PC-3 (cell line): Measurements from ENCODE around the gene COX11. TPM values are rescaled to one million over a fixed set of nuclear protein-coding genes. Genes with fewer than 3 reads are reported as not detected.

Source experiments
- ATAC-seq: fragments of 200-7000 bp; cut with Tn5 transposase; 2 replicates; pipeline ENCODE4 v1.9.1; 2020; ENCODE audit warnings: mild to moderate bottlenecking, moderate library complexity
- Bru-seq: library from RNA; stranded (reverse); fragments of 400-500 nt; gene quantifications from one replicate; lab custom pipeline; 2021; lab: Mats Ljungman, UMichigan
- BruChase-seq, 2 experiments: library from RNA; stranded (reverse); fragments of 400-500 nt; gene quantifications; one replicate each; lab custom pipeline; 2021; lab: Mats Ljungman, UMichigan
- BruUV-seq: library from RNA; stranded (reverse); fragments of 400-500 nt; replicated peaks from 2 replicates; lab custom pipeline; 2021; lab: Mats Ljungman, UMichigan
- CTCF ChIA-PET: fragments of 300-600 bp; sonication (Branson Sonifier 250); formaldehyde crosslinking; loops from one replicate; lab custom pipeline; 2022; ENCODE audit warnings: antibody characterized with exemption; lab: Charles Lee
- POLR2A ChIA-PET: fragments of 300-600 bp; sonication (Branson Sonifier 250); formaldehyde crosslinking; loops from one replicate; lab custom pipeline; 2022; ENCODE audit warnings: antibody characterized with exemption; ENCODE audit not compliant: unreplicated experiment; lab: Charles Lee
- DNase-seq: peaks from one replicate; pipeline ENCODE4 v3.0.0-alpha.2; 2015
- H2AFZ ChIP-seq: fragments of 300-600 bp; sonication (generic); 2 replicates; pipeline ENCODE4 v1.6.0; 2016; ENCODE audit warnings: antibody characterized with exemption, low read length
- H3F3A ChIP-seq: fragments of 300-600 bp; sonication (generic); one replicate; pipeline ENCODE4 v1.6.0; 2017; ENCODE audit warnings: antibody characterized with exemption, low read length, control low read depth, mild to moderate bottlenecking; ENCODE audit not compliant: unreplicated experiment
- H3K27ac ChIP-seq: fragments of 300-600 bp; sonication (generic); 2 replicates; pipeline ENCODE4 v1.5.1; 2016; ENCODE audit warnings: mild to moderate bottlenecking, low read length
- H3K27me3 ChIP-seq: fragments of 300-600 bp; sonication (generic); 2 replicates; pipeline ENCODE4 v1.6.1; 2016; ENCODE audit warnings: low read length, mixed read lengths
- H3K36me3 ChIP-seq: fragments of 300-600 bp; sonication (generic); 2 replicates; pipeline ENCODE4 v1.6.1; 2016; ENCODE audit warnings: low read depth, mixed run types, low read length, mixed read lengths
- H3K4me1 ChIP-seq: fragments of 300-600 bp; sonication (generic); 2 replicates; pipeline ENCODE4 v1.5.1; 2016; ENCODE audit warnings: low read length; ENCODE audit not compliant: insufficient read depth
- H3K4me2 ChIP-seq: fragments of 300-600 bp; sonication (generic); 2 replicates; pipeline ENCODE4 v1.6.0; 2016; ENCODE audit warnings: low read length
- H3K4me3 ChIP-seq: fragments of 300-600 bp; sonication (generic); 2 replicates; pipeline ENCODE4 v1.5.1; 2016; ENCODE audit warnings: mild to moderate bottlenecking, low read length, mixed read lengths
- H3K79me2 ChIP-seq: fragments of 300-600 bp; sonication (generic); 2 replicates; pipeline ENCODE4 v1.6.1; 2017; ENCODE audit warnings: low read length, mixed read lengths
- H3K9ac ChIP-seq: fragments of 300-600 bp; sonication (generic); 2 replicates; pipeline ENCODE4 v1.6.0; 2016; ENCODE audit warnings: mild to moderate bottlenecking, low read length
- H3K9me2 ChIP-seq: fragments of 300-600 bp; sonication (generic); replicated peaks from 2 replicates; pipeline ENCODE4 v1.6.1; 2016; ENCODE audit warnings: mixed run types, low read length, mixed read lengths
- H3K9me3 ChIP-seq: fragments of 300-600 bp; sonication (generic); 2 replicates; pipeline ENCODE4 v1.6.1; 2016; ENCODE audit warnings: low read length, mixed read lengths
- H4K20me1 ChIP-seq: fragments of 300-600 bp; sonication (generic); 2 replicates; pipeline ENCODE4 v1.6.1; 2016; ENCODE audit warnings: low read length, mixed read lengths
- EZH2 ChIP-seq: fragments of 300-600 bp; sonication (generic); IDR thresholded peaks from one replicate; pipeline ENCODE4 v1.6.1; 2017; ENCODE audit warnings: antibody characterized with exemption, mild to moderate bottlenecking, low read length; ENCODE audit not compliant: unreplicated experiment
- EZH2phosphoT487 ChIP-seq: fragments of 300-600 bp; sonication (generic); IDR thresholded peaks from 2 replicates; pipeline ENCODE4 v1.6.1; 2018; ENCODE audit warnings: mild to moderate bottlenecking, antibody characterized with exemption, low read length, borderline replicate concordance
- intact Hi-C: fragments of 100-400 bp; cut with micrococcal nuclease; formaldehyde crosslinking; loops from 2 replicates; pipeline ENCODE4 v1.9.0; 2023
- long read RNA-seq: library from polyadenylated mRNA; unstranded; transcript quantifications from one replicate; pipeline ENCODE4 v2.0.0, GENCODE V29; 2021; ENCODE audit not compliant: unreplicated experiment
- total RNA-seq: library from RNA; depleted of rRNA; stranded (reverse); fragments of >200 nt; gene quantifications from 2 replicates; pipeline ENCODE4 v1.2.3, GENCODE V29; 2014; rRNA removed
- TF ChIP-seq, protein P1 (sequence below): fragments of 300-600 bp; sonication (generic); conservative IDR thresholded peaks from 2 replicates; pipeline ENCODE4 v1.5.1; 2017; ENCODE audit warnings: antibody characterized with exemption, low read depth, mild to moderate bottlenecking, low read length

COX11 gene, protein sequence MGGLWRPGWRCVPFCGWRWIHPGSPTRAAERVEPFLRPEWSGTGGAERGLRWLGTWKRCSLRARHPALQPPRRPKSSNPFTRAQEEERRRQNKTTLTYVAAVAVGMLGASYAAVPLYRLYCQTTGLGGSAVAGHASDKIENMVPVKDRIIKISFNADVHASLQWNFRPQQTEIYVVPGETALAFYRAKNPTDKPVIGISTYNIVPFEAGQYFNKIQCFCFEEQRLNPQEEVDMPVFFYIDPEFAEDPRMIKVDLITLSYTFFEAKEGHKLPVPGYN
- total RNA-seq (246 and 270 TPM in 2 replicates), Bru-seq, nascent RNA (percentile 88 among the genes with signal in this experiment), BruChase-seq, experiment 1, labeled RNA remaining after a 6-hour chase (percentile 94 among the genes with signal in this experiment), BruChase-seq, experiment 2, labeled RNA remaining after a 2-hour chase (percentile 92 among the genes with signal in this experiment)
- long read RNA-seq, transcript COX11-201 (4 exons, 2,497 nt), result major isoform, 112 of 135 reads
- long read RNA-seq, transcript COX11-209 (5 exons, 2,663 nt), result minor isoform, 5 of 135 reads
- long read RNA-seq, transcript COX11-202 (3 exons, 1,108 nt), result minor isoform, 5 of 135 reads
- long read RNA-seq, partial matches to known transcripts, result 1 of 135 reads
- long read RNA-seq, other reads (novel, unspliced or antisense), result 7 of 135 reads

DNA sequence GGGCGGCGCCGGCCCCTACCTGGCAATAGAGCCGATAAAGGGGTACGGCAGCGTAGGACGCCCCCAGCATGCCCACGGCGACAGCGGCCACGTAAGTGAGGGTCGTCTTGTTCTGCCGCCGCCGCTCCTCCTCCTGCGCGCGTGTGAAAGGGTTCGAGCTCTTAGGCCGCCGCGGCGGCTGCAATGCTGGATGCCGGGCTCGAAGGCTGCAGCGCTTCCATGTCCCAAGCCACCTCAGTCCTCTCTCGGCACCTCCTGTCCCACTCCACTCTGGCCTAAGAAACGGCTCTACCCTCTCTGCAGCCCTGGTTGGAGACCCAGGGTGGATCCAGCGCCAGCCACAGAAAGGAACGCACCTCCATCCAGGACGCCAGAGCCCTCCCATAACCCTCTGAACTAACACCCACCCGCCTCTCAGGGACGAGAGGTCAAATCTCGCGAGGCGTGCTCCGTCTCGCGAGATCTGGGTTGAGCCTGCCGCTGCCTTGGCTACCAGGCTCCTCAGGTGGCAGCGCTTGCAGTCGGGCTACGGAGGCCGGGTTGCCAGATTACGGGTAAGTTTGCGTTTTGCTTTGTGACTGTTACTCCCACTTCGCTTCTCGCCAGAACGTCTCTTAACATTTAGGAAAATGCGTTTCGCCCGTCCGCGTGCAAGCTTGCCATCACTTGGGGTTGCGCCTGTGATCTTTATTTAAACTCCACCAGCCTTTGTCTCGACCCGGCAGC lies at the start of gene COX11, which contains the start of gene STXBP4:
Gene COX11, minus strand, starts transcription at position 393 of the 726 bp plus-strand sequence. Its CDS starts 8 bp downstream, at position 385.
Gene STXBP4, plus strand, starts transcription at position 504 of the 726 bp plus-strand sequence. CDS start 17,455 bp downstream, outside the sequence.
- intact Hi-C loops, result loop anchor here (1.0 to 2.0 kb wide), 2 partner anchors 34 to 67 kb away; no protein-coding TSS in a partner anchor
- H3K79me2 ChIP-seq, result peaks cover 82% of the 10 kb centered on the region
- POLR2A ChIA-PET, result interaction anchor here (0.5 kb wide), 1 partner anchor 400 kb away, joined by 3 read pairs; no protein-coding TSS in a partner anchor
- H3K27me3 ChIP-seq, result no peaks in the 10 kb centered on the region
- no peaks in the 10 kb centered on the region for H3F3A ChIP-seq
- peak within 1 kb of the TSS; percentile 91 for H3K9ac ChIP-seq
- no peaks in the 10 kb centered on the region for H3K9me3 ChIP-seq
- no peaks in the 10 kb centered on the region for H4K20me1 ChIP-seq
- CTCF ChIA-PET, result no interaction called here
- peaks cover 24% of the 10 kb centered on the region for H3K4me1 ChIP-seq
- no peaks in the 10 kb centered on the region for H3K9me2 ChIP-seq
- TSS peak; percentile 63 for BruUV-seq
- peak within 1 kb of the TSS; percentile 92 for H3K4me3 ChIP-seq
- H3K36me3 ChIP-seq, result peaks cover 18% of the 10 kb centered on the region
- H2AFZ ChIP-seq, result peak within 1 kb of the TSS; percentile 96
- TF ChIP-seq, protein P1, sequence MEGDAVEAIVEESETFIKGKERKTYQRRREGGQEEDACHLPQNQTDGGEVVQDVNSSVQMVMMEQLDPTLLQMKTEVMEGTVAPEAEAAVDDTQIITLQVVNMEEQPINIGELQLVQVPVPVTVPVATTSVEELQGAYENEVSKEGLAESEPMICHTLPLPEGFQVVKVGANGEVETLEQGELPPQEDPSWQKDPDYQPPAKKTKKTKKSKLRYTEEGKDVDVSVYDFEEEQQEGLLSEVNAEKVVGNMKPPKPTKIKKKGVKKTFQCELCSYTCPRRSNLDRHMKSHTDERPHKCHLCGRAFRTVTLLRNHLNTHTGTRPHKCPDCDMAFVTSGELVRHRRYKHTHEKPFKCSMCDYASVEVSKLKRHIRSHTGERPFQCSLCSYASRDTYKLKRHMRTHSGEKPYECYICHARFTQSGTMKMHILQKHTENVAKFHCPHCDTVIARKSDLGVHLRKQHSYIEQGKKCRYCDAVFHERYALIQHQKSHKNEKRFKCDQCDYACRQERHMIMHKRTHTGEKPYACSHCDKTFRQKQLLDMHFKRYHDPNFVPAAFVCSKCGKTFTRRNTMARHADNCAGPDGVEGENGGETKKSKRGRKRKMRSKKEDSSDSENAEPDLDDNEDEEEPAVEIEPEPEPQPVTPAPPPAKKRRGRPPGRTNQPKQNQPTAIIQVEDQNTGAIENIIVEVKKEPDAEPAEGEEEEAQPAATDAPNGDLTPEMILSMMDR, result peak; percentile 67; the same call in 1 of the 2 replicates
- TF ChIP-seq EZH2, result no peak
- DNase-seq (peak; percentile 100), ATAC-seq (peak; percentile 96)
- H3K4me2 ChIP-seq, result peak within 1 kb of the TSS; percentile 86
- peak within 1 kb of the TSS; percentile 42 for H3K27ac ChIP-seq

DNA sequence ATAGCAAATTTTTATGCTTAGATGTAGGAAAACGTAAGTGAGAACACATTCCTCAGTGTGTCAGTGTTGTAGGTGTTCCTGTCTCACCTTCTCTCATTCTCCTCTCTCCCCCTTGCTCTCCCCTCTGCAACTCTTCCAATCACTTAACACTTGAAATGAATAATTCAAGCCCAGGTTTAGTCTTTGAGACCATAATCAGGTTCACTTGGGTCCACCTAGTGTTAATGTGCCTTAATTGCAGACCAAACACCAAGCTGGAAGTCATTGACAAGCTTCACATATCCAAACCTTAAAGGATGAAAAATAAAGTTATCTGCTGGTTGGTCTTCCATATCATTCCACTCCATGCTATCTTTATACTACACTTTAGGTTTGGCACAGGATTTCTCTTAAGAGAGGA lies 37.1 kb upstream of the COX11 start:
- no peaks in the 10 kb centered on the region for H4K20me1 ChIP-seq
- H3K9me2 ChIP-seq, result no peaks in the 10 kb centered on the region
- no peak overlapping the region for H3K27ac ChIP-seq
- DNase-seq, result peak; percentile 69
- H3K9ac ChIP-seq, result no peak overlapping the region
- ChIA-PET POLR2A (interaction anchor here (0.6 kb wide), 1 partner anchor 106 kb away, joined by 3 read pairs; no protein-coding TSS in a partner anchor), CTCF (interaction anchor here (0.6 to 1.5 kb wide), 5 partner anchors 8 to 349 kb away, joined by 3 to 10 read pairs (median 5); no protein-coding TSS in a partner anchor)
- H3K4me2 ChIP-seq, result no peak overlapping the region
- H3K27me3 ChIP-seq, result no peaks in the 10 kb centered on the region
- H3K79me2 ChIP-seq, result no peaks in the 10 kb centered on the region
- H3K36me3 ChIP-seq, result peaks cover 3% of the 10 kb centered on the region; the same call in 1 of the 2 replicates
- no TSS peak for BruUV-seq
- H3K4me1 ChIP-seq, result no peaks in the 10 kb centered on the region
- no peak overlapping the region for H2AFZ ChIP-seq
- H3K4me3 ChIP-seq, result no peak overlapping the region
- peak; percentile 81 for ATAC-seq
- no peaks in the 10 kb centered on the region for H3F3A ChIP-seq
- intact Hi-C loops, result loop anchor here (1.0 kb wide), 1 partner anchor 12 kb away; no protein-coding TSS in a partner anchor
- no peaks in the 10 kb centered on the region for H3K9me3 ChIP-seq
- no peak for TF ChIP-seq EZH2phosphoT487
- TF ChIP-seq, protein P1, result peak; percentile 74
